Globus pallidus (tissue), 1 donor: ENCODE results near the gene SLC9C1.

Experiments
- DNase-seq: peaks from one replicate; pipeline ENCODE4 v3.0.0-alpha.2; 2015; ENCODE audit warnings: low spot score

SLC9C1 gene

GRCh38 chr3:112306825-112307224, 12.8 kb upstream of the SLC9C1 start:
- no peak for DNase-seq

- no peak for DNase-seq
Measured at GRCh38 chr3:112304611-112305010, 10.6 kb upstream of the SLC9C1 start.

GRCh38 chr3:112303764-112304325, 9.8 kb upstream of the SLC9C1 start:
- DNase-seq, result peak; percentile 34

DNA sequence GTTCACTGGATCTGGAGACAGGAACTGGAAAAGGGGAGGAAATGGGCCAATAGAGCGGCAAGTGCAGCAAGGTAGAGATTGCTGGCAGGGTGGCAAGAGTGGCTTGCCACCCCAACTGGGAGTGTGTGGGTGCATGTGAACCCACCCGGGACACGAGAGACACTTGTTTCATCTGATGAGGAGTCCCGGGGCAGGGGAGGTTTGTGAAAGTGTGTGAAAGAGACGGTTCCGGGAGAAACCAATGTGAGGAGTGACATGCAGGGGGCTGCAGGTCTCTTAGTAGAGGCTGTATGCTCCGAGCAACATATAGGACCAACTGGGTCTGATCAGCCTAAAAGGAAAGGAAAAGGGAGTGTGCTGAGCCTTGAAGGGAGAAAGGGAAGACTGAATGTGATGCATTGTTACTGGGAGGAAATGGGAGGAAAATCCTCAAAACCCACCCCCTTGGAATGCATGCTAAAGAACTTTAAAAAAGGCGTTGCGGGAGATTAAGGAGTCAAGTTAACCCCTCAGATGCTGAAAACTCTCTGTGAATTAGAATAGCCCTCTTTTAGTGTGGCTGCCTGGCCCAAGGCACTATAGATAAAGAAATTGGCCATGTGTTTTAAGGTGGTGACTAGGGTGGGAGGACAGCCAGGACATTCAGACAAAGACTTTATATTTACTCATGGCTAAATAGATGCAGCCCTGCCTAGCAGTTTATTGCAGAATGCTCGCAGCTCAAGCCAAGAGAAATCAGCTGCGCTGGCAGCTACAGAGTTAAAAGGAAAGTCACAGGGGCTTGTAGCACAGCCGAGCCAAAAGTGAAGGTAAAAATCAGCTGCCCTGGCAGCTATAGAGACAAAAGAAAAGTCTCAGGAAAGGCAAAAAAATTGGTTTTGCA, 9.1 kb upstream of the SLC9C1 start:
- DNase-seq, result no peak

- DNase-seq, result no peak
Measured at GRCh38 chr3:112302150-112302830, 8.3 kb upstream of the SLC9C1 start.

DNA sequence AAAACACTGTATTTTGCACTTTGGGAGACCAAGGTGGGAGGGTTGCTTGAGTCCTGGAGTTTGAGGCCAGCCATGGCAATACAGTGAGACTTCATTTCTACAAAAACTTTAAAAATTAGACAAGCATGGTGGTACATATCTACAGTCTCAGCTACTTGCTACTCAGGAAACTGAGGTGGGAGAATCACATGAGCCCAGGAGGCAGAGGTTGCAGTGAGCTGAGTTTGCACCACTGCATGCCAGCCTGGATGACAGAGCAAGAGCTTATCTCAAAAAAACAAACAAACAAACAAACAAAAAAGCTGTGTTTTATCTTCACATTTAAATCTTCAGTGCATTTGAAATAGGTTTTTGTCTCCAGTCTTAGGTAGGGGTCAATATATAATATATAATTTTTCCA, 4.8 kb upstream of the SLC9C1 start:
- no peak for DNase-seq

DNA sequence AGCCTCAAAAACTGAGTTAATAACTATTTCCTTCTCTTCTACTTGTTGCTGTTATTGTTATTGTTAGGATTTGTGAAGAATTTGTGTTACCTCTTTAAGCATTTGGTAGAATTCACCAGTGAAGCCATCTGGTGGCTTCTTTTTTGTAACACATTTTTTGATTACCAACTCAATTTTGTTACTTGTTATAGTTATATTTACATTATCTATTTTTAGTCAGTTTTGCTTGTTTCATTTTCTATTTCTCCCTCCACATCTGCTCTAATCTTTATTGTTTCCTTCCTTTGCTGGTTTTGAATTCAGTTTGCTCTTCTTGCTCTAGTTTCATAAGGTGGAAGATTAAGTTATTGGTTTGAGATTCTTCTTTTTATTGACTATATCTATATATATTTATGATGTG, 3.7 kb upstream of the SLC9C1 start:
- no peak for DNase-seq

DNA sequence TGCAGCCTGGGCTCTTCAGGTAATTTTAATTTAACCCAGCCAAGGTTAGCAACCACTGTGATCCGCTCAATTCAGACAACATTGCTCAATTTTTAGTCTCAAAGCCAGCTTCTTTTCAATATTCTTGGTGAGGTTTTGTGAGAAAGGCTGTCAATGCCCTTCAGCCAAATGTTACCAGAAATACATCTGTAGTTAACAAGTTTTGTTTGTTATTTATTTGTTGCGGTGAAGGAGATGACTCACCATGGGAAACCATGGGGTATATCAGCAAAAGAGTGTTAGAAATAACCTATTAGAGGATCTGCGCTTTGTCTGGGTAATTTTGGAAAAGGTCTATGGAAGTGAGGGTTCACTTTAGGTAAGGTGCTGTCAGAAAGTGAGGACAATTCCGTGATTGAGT, 5.0 kb downstream of the SLC9C1 start:
- DNase-seq, result no peak

GRCh38 chr3:112280266-112280665, 13.8 kb downstream of the SLC9C1 start:
- DNase-seq, result no peak

- no peak for DNase-seq
Measured at GRCh38 chr3:112273536-112273935, 20.5 kb downstream of the SLC9C1 start.

DNA sequence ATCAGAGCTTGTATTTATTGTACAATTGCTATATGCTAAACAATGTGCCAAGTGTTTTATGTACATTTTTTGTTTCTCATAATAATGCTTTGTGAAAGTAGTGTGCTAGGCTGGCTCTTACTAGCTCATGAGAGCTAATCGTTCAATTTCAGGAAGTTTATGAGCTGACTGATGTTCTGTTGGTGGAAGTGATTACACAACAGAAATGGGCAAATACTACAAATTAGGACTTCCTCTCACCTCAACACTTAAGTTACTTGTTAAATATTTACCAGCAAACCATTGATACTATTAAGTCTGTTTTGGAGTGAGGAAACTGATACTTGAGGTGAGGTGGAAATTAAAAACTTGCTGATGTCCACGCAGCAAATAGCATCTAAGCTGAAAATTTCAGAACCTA, 32.3 kb downstream of the SLC9C1 start:
- DNase-seq, result no peak

DNA sequence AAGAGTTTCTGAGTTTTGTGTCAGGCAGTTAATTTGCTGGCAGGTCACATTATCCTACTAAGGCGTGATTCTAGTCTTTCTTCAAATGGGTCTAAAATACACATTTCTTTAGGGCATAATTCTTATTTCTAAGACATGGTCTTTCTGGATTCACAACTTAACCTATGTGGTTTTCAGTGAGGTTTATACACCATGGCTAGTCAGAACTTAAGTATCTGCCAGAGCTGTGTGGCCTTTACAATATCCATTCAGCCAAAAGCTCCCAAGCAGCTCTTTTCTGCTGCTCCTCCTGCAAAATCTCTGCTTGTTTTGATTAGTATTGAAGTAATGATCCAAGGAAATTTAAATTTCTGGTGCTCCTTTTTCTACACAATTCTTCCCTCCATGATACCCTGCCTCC, 33.5 kb downstream of the SLC9C1 start:
- DNase-seq, result no peak

DNA sequence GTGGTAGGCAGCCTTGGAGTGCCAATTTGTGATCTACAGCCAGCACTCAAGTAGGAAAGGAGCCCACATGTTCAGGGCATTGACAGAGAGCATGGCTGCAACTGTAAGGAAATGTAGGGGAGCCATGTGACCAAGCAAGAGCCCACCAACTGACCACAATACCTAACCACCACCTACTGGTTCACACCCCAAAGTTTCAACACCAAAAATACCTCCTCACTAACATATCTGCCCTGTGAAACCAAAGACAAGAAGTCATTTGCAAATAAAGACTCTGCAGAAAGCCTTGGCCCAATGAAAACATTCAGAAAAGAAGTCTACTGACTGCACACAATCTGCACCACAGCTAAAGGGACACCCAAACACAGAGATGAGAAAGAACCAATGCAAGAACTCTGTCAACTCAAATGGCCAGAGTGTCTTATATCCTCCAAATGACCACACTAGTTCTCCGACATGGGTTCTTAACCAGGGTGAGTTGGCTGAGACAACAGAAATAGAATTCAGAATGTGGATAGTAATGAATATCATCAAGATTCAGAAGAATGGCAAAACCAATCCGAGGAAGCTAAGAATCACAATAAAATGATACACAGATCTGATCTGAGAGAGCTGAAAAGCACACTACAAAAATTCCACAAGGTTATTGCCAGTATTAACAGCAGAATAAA, 40.6 kb downstream of the SLC9C1 start:
- no peak for DNase-seq

DNA sequence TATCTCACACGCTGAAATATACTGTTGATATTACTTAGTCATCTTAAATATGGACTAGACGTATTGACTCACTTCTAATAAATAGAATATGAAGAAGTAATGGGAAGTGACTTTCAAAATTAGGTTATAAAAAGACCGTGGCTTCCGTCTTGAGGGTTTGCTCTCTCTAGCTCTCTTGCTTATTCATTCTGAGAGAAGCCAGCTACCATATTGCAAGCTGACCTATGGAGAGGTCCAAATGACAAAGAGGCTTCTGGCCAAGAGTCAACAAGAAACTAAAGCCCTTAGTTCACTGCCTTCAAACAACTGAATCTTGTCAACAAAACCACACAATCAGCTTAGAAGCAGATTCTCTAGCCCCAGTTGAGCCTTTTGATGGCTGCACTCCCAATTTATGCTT, 46.1 kb downstream of the SLC9C1 start:
- DNase-seq, result no peak

- no peak for DNase-seq
Measured at GRCh38 chr3:112247350-112247749, 46.7 kb downstream of the SLC9C1 start.

- DNase-seq, result no peak
Measured at GRCh38 chr3:112233083-112233482, 60.9 kb downstream of the SLC9C1 start.

GRCh38 chr3:112231727-112232126, 62.3 kb downstream of the SLC9C1 start:
- DNase-seq, result no peak

DNA sequence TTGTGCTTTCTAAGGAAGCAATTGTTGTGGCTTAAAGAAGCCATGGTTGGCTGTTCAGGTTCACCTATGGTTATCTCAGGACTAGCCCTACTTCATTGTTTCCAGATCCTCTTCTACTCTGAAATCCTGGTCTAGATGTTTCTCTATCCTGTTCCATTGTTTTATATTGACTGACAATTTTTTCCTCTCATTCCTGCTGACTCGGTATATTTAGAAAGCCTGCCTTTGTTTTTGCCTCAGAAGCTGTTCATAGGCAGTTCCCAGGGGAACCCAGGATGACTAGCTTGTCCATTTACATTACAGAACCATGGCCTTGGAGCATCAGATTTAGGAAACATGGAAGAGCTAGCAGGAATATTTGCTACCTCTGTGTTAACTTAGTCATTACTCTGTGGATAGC, 64.0 kb downstream of the SLC9C1 start:
- DNase-seq, result no peak

GRCh38 chr3:112228786-112229185, 65.2 kb downstream of the SLC9C1 start:
- no peak for DNase-seq

- DNase-seq, result no peak
Measured at GRCh38 chr3:112200317-112200666, 93.7 kb downstream of the SLC9C1 start.

DNA sequence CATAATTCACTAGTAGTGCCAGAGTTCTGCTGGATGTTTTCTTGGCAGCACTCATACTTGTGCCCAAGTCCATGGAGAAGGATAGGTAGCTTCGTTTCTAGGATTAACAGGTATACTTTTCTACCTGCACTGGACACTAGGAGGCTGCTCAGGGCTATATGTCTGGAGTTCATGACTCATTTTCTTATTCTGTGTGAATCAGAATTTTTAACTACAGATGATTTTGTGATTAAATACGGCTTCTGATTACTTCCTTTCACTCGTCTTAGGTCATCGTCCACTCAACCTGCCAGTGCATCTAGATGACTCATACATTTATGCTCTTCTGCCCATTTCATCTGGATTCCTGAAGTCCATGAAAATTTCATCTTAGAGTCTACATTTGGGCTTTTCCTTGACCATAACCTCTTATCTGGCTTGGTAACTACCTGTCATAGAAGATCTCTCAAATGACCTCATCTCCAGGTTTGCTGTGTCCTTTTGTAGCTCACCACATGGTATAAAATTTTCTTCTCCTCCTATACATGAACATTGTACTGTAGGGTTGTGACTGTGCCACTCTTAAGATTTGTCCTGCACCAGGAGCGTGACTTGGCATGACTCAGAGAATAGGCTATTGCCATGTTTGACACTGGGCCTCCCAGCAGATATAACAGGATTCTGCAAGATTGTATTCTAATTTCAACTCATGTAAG, 94.2 kb downstream of the SLC9C1 start:
- no peak for DNase-seq

DNA sequence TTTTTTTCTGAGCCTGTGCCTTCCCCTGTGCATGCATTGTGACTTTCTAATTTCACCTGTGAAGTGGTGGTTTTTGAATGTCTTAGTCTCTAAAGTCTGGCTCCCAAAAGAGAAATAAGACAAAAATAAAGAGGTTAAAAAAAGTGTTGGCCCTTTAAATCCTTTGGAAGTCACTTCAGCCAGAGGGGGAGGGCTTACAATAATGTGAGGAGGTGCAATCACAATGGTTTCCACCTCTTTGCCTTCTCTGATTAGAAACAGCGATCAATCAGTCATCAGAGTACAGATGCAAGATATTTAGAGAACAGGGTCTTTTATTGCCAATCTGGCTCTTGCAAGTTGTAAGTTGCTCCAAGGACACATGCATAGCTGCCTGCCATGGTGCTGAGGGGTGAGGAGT, 96.9 kb downstream of the SLC9C1 start:
- DNase-seq, result no peak
